Vagina (tissue), 2 donors: ENCODE measurements around the gene SLC22A3. TPM values are rescaled to one million over a fixed set of nuclear protein-coding genes. Genes with fewer than 3 reads are reported as not detected.

Source experiments
- DNase-seq, 2 donors: peaks; one replicate each; pipeline ENCODE4 v3.0.0-alpha.2; 2017; ENCODE audit errors: extremely low spot score in 2 of 2
- H3K27ac ChIP-seq: fragments of 200-600 bp; sonication (generic); one replicate; pipeline ENCODE4 v1.5.1; 2019
- H3K27me3 ChIP-seq: fragments of 200-600 bp; sonication (generic); one replicate; pipeline ENCODE4 v1.5.1; 2019
- H3K36me3 ChIP-seq, 2 donors: fragments of 200-600 bp; sonication (generic); one replicate each; pipeline ENCODE4 v1.5.1; 2017 to 2019
- H3K4me1 ChIP-seq: fragments of 200-600 bp; sonication (generic); one replicate; pipeline ENCODE4 v1.5.1; 2019
- H3K4me3 ChIP-seq, 2 donors: fragments of 200-600 bp; sonication (generic); 1 replicate in 1 of 2; 2 replicates in 1 of 2; pipeline ENCODE4 v1.5.1; 2016 to 2019
- H3K9me3 ChIP-seq: fragments of 200-600 bp; sonication (generic); one replicate; pipeline ENCODE4 v1.5.1; 2019
- POLR2A ChIP-seq, 2 donors: fragments of 450-650 bp; IDR thresholded peaks; one replicate each; pipeline ENCODE4 v1.6.1; 2017; ENCODE audit warnings: antibody characterized with exemption in 2 of 2, mild to moderate bottlenecking in 2 of 2, moderate library complexity in 2 of 2
- POLR2AphosphoS5 ChIP-seq, 2 donors: sonication (generic); formaldehyde crosslinking; IDR thresholded peaks; one replicate each; pipeline ENCODE4 v1.9.0; 2017; ENCODE audit warnings: antibody characterized with exemption in 2 of 2, mild to moderate bottlenecking in 2 of 2, low read depth in 1 of 2; ENCODE audit not compliant: insufficient read depth in 1 of 2
- intact Hi-C: fragments of 100-400 bp; cut with DNase I; formaldehyde crosslinking; loops from one replicate; pipeline ENCODE4 v1.15.1; 2023
- total RNA-seq: library from RNA; depleted of rRNA; stranded (reverse); fragments of >200 nt; gene quantifications from one replicate; pipeline ENCODE4 v1.2.3, GENCODE V29; 2016
- TF ChIP-seq, protein P1 (sequence below), 3 experiments: fragments of 450-650 bp in 2 of 3; fragments of 200-600 bp in 1 of 3; sonication (generic) in 1 of 3; IDR thresholded peaks; one replicate each; pipeline ENCODE4 v1.5.1; 2017 to 2019; ENCODE audit warnings: antibody characterized with exemption in 3 of 3, mild to moderate bottlenecking in 2 of 3, moderate library complexity in 2 of 3

The SLC22A3 gene
- total RNA-seq, 1 donor from 2014 or later = 16.5 TPM

- DNase-seq = no peak
- Histone ChIP-seq H3K4me1 (peaks cover 33% of the 10 kb centered on the region), H3K9me3 (no peaks in the 10 kb centered on the region), H3K4me3 (no peak overlapping the region), H3K27ac (no peak overlapping the region), H3K36me3 (no peaks in the 10 kb centered on the region), H3K27me3 (no peaks in the 10 kb centered on the region)
- TF ChIP-seq, protein P1, sequence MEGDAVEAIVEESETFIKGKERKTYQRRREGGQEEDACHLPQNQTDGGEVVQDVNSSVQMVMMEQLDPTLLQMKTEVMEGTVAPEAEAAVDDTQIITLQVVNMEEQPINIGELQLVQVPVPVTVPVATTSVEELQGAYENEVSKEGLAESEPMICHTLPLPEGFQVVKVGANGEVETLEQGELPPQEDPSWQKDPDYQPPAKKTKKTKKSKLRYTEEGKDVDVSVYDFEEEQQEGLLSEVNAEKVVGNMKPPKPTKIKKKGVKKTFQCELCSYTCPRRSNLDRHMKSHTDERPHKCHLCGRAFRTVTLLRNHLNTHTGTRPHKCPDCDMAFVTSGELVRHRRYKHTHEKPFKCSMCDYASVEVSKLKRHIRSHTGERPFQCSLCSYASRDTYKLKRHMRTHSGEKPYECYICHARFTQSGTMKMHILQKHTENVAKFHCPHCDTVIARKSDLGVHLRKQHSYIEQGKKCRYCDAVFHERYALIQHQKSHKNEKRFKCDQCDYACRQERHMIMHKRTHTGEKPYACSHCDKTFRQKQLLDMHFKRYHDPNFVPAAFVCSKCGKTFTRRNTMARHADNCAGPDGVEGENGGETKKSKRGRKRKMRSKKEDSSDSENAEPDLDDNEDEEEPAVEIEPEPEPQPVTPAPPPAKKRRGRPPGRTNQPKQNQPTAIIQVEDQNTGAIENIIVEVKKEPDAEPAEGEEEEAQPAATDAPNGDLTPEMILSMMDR (IDR thresholded peaks at IDR 0.05) = no peak
- TF ChIP-seq POLR2AphosphoS5 (IDR thresholded peaks at IDR 0.05; ENCODE audit: insufficient read depth in 1 of 2, low read depth in 1 of 2) = no peak
- TF ChIP-seq POLR2A (IDR thresholded peaks at IDR 0.05) = no peak
- intact Hi-C loops = no loop called here
Measured at GRCh38 chr6:160353950-160354496, 5.8 kb downstream of the SLC22A3 start.

DNA sequence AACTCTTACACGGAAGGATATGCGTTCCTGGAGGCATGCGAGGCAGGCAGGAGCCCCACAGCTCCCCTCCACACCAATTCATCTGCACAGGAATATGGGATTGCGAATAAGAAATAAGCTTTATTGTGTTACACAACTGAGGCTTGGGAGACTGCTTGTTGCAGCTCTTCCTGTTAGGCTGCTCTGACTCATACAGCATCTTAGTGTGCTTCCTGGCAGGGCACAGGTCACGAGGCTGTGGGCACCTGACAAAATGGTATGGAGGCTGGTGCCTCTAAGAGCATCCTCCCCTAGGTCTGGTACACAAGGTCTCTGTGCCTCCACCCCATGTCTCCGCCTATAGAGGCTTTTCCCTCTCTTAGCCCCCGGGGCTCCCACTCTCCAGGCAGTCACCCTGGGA lies 6.8 kb downstream of the SLC22A3 start:
- DNase-seq = no peak
- Histone ChIP-seq H3K36me3 (no peaks in the 10 kb centered on the region), H3K27ac (no peak overlapping the region), H3K9me3 (no peaks in the 10 kb centered on the region), H3K27me3 (no peaks in the 10 kb centered on the region), H3K4me1 (peaks cover 28% of the 10 kb centered on the region), H3K4me3 (no peak overlapping the region)
- intact Hi-C loops = no loop called here
- TF ChIP-seq, protein P1 (IDR thresholded peaks at IDR 0.05) = no peak
- peak in 1 of 2 donors; percentile 28 for TF ChIP-seq POLR2AphosphoS5 (IDR thresholded peaks at IDR 0.05; ENCODE audit: insufficient read depth in 1 of 2, low read depth in 1 of 2)

DNA sequence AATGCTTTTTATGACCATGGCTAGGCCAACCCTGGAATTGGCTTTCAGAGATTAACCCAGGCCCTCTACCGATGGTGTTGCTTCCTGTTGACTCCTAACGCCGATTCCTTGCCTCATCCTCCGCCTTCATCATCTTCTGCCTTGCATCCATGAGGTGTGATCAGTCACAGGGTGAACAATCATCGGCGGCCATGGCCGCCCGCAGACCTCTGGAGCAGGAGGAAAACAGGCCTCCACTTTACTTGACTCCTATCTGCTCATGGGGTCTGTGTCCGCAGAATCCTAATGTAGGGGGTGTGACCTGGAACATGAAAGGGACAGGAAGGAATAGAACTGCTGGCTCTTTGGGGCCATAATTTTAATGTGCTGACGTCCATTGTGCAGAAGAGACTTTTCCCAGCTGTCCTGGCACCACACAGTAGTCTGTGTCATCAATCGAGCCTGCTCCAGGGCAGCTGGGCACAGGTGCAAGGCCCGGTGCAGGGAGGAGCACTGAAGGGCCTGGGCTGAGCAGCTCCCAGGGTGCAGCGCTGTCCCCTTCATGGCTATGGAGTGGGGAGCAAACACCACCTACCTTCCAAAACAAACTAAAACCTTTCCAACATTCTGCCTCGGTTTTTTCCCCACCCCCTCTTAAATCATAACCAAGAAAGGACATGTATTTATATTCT lies 8.0 kb downstream of the SLC22A3 start:
- peaks cover 16% of the 10 kb centered on the region for H3K4me1 ChIP-seq
- no peaks in the 10 kb centered on the region for H3K36me3 ChIP-seq
- no peak overlapping the region for H3K4me3 ChIP-seq
- H3K27ac ChIP-seq = no peak overlapping the region
- H3K27me3 ChIP-seq = no peaks in the 10 kb centered on the region
- no peak for TF ChIP-seq POLR2AphosphoS5 (IDR thresholded peaks at IDR 0.05; ENCODE audit: insufficient read depth in 1 of 2, low read depth in 1 of 2)
- TF ChIP-seq, protein P1 (IDR thresholded peaks at IDR 0.05) = no peak
- TF ChIP-seq POLR2A (IDR thresholded peaks at IDR 0.05) = no peak
- no peaks in the 10 kb centered on the region for H3K9me3 ChIP-seq
- intact Hi-C loops = no loop called here
- DNase-seq = no peak

GRCh38 chr6:160357088-160357487 lies 8.9 kb downstream of the SLC22A3 start:
- no peaks in the 10 kb centered on the region for H3K9me3 ChIP-seq
- no peak overlapping the region for H3K4me3 ChIP-seq
- H3K27ac ChIP-seq = no peak overlapping the region
- H3K4me1 ChIP-seq = peaks cover 15% of the 10 kb centered on the region
- no peaks in the 10 kb centered on the region for H3K36me3 ChIP-seq
- DNase-seq = no peak
- no peaks in the 10 kb centered on the region for H3K27me3 ChIP-seq
- TF ChIP-seq, protein P1 (IDR thresholded peaks at IDR 0.05) = no peak
- TF ChIP-seq POLR2A (IDR thresholded peaks at IDR 0.05) (no peak), POLR2AphosphoS5 (IDR thresholded peaks at IDR 0.05; ENCODE audit: insufficient read depth in 1 of 2, low read depth in 1 of 2) (no peak)
- intact Hi-C loops = no loop called here
